Measurements from ENCODE around the gene FYN.

FYN gene

GRCh38 chr6:111769365-111770152, 103.7 kb downstream of the FYN start:
- no peak for DNase-seq (ENCODE audit: low spot score)

GRCh38 chr6:111768431-111768770, 104.9 kb downstream of the FYN start:
- no peak for DNase-seq (ENCODE audit: low spot score)

- DNase-seq (ENCODE audit: low spot score) = no peak
Measured at GRCh38 chr6:111767752-111768430, 105.4 kb downstream of the FYN start.

GRCh38 chr6:111766201-111766857, 106.9 kb downstream of the FYN start:
- peak; percentile 36 for DNase-seq (ENCODE audit: low spot score)

DNA sequence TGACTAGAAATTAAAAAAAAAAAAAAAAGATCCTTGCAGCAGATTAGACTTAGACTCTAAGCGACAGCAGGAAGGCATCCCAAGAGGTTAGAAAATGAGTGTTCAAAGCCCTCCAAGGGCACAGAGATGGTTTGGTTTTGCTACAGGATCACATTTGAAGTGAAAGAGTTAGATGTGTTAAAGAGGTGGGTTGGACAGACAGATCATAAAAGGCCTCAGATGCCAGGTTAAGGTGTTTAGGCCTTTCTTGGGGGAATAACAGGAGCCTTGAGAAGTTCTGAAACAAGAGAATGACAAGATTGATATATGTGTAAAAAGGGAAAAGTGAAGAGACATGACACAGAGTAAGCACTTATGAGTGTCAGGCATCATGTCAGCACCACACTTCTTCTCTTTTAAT, 107.5 kb downstream of the FYN start:
- DNase-seq (ENCODE audit: low spot score) = no peak

DNA sequence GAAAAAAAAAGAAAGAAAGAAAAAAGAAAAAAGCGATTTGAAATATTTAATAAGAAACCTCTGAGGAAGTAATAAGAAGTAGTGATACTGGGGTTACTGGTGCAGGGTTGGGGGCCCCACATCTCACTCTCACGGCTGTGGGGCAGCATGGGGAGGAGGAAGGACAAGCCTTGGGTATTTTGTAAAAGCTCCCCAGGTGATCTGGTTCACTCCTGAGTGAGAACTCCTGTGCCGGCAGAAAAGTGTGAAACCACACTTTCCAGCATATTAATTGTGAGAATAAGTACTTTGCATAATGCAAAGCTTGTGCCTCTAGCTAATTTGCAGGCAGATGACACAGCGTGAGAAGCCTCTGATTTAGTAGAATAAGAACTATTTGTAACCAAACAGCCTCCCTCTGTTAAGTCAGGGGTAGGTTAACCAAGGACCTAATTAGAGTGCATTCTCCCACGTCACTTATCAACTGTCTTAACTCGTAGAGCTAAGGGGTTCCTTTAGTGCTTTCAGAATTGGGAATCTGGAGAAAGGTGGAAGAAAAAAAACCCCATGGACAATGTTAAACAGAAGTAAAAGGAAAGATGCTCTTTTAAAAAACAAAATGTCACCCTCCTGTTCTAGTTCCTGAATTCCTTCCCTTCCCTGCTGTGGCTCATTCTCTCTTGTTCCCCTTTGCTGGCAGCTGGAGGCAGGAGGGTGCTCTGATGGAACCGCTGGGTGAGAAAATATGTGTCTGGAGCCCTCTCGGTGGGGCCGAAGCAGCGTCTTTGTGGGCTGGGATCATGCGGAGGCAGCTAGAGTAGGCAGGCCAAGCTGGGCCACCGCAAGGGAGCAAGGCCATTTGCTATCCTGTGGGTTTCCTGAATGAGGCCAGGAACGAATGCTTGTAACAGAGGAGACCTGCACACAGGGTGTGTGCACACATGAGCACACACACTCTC, 108.7 kb downstream of the FYN start:
- DNase-seq (ENCODE audit: low spot score) = no peak

GRCh38 chr6:111763381-111763780, 109.9 kb downstream of the FYN start:
- DNase-seq (ENCODE audit: low spot score) = no peak

DNA sequence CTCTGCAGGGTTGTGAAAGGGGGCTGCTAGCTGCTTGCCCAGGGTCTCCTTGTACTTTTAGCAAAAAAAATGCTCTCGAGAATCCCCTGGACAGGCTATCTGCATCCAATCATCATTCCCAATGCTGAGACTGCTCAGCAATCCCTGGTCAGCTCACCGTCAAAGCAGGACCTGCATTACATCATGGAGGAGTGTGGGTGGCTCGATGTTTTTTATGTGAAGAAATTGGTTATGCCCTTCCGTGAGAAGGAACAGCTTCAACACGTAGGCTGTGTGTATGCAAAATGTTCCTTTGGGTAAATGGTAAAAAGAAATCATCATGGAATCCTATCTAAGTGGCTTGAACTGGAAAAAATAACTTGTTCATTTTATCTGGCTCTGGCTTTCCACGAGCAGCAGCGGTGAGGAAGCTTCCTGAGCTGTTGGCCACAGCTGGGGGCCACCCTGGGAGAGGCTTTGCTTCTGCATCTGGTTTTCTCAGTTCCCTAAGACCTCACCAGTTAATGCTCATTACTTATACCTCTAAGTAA, 111.4 kb downstream of the FYN start:
- no peak for DNase-seq (ENCODE audit: low spot score)

GRCh38 chr6:111761212-111761611, 112.0 kb downstream of the FYN start:
- no peak for DNase-seq (ENCODE audit: low spot score)

GRCh38 chr6:111759836-111760785, 113.1 kb downstream of the FYN start:
- peak; percentile 25 for DNase-seq (ENCODE audit: low spot score)

GRCh38 chr6:111759331-111759835, 113.9 kb downstream of the FYN start:
- DNase-seq (ENCODE audit: low spot score) = no peak

GRCh38 chr6:111758608-111759329, 114.5 kb downstream of the FYN start:
- no peak for DNase-seq (ENCODE audit: low spot score)

DNA sequence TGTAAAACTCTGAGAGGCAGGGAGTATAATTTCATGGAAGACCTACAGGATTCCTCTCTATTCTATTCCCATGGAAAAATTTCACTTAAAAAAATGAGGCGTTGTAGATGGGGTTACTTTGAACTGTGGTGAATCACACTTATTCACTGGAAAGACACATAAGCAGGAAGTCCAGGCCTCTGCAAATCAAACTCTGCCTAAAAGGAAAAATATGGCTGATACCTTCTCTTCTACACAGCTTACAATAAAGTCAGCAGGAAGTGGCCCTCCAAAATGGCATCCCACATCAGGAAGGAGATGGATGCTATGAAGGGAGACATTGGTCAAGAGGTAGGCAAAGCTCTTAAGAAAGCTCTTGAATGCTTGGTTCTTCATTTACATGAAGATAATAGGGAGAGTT, 115.9 kb downstream of the FYN start:
- no peak for DNase-seq (ENCODE audit: low spot score)

DNA sequence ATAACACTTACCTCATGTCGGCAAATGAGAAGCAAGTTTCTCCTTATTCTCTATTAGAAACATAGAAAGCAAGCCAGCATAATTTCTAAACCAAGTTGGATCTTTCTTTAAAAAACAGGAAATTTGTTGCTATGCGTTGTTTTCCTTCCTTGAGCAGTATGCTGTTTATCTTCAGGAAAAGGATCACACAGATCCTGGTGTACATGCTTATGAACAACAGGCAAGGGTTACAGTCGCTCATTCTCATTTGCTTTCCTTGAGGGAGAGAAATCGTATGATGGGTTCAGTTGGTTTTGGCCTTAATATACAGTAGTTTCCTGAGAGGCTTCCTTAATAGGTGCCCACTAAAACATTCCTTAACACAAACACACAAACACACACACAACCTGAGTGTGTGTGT, 118.8 kb downstream of the FYN start:
- no peak for DNase-seq (ENCODE audit: low spot score)

DNA sequence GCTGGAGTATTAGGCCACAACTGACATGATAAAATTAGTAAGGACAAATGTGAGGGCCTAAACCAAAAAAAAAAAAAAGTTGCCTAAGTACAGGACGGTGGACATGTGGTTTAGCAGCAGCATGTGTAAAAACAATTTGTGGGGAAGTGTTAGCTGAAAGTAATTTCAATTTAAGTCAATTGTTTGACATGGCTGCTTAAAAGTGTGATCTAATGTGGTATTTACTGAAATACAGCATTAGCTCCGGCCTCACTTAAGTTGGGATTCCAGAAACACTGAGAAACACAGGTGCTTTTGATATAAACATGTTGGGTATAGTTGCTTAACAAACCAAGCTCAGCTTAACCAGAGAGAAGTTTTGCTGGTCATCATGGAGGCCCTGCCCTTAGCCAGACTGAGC, 119.7 kb downstream of the FYN start:
- DNase-seq (ENCODE audit: low spot score) = no peak

DNA sequence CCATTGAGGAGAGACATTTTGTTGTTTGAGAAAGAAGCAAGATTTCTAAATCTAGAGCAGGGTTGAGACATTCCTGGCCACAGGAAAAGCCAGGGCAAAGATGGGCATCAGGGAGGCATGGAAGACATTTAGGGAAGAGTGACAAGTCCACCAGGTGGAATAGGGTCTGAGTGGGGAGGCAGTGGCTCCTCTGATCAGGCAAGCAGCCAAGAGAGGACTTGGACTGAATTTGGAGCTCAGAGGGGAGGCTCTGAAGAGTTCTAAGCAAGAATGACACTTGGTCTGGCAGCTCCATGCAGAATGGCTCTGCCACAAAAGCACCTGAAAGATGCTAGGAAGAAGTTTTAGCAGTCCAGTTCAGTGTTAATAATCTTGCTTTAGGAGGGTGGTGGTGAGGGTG, 120.8 kb downstream of the FYN start:
- DNase-seq (ENCODE audit: low spot score) = no peak

- DNase-seq (ENCODE audit: low spot score) = peak; percentile 42
Measured at GRCh38 chr6:111750753-111751673, 122.2 kb downstream of the FYN start.

DNA sequence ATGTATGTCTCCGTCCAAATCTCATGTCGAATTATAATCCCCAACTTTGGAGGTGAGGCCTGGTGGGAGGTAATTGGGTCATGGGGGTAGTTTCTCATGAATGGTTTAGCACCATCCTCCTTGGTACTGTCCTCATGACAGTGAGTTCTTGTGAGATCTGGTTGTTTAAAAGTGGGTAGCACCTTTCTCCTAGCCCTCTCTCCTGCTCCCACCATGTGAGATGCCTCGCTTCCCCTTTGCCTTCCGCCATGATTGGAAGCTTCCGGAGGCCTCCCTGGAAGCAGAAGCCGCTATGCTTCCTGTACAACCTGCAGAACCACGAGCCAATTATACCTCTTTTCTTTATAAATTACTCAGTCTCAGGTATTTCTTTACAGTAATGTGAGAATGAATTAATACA, 123.1 kb downstream of the FYN start:
- no peak for DNase-seq (ENCODE audit: low spot score)

GRCh38 chr6:111748231-111748647, 125.0 kb downstream of the FYN start:
- no peak for DNase-seq (ENCODE audit: low spot score)
